GM06990 (cell line): Measurements from ENCODE around the gene CHMP4A.
"Not testable (repeated sequence)": the region's sequence is repeated elsewhere in the genome, so short reads cannot be mapped to it uniquely, and the experiment has no call there.

Experiments used
- DNase-seq: peaks from one replicate; pipeline ENCODE4 v3.0.0-alpha.2; 2011; ENCODE audit not compliant: insufficient read length; ENCODE audit errors: extremely low read depth
- H3K27me3 ChIP-seq: replicated peaks from 2 replicates; pipeline ENCODE4 v1.6.0; 2011; ENCODE audit warnings: low read length; ENCODE audit not compliant: control insufficient read depth, insufficient read depth
- H3K36me3 ChIP-seq: 2 replicates; pipeline ENCODE4 v1.5.1; 2011; ENCODE audit warnings: low read length; ENCODE audit not compliant: control insufficient read depth, insufficient read depth
- H3K4me3 ChIP-seq: replicated peaks from 2 replicates; pipeline ENCODE4 v1.5.1; 2011; ENCODE audit warnings: low read depth, mild to moderate bottlenecking, control low read depth, low read length
- CTCF ChIP-seq: IDR thresholded peaks from 2 replicates; pipeline ENCODE4 v1.5.1; 2011; ENCODE audit warnings: low read length, control low read depth, mild to moderate bottlenecking, inconsistent platforms; ENCODE audit not compliant: insufficient read depth, poor library complexity, severe bottlenecking

The CHMP4A gene

GRCh38 chr14:24250354-24250753 lies 37.1 kb upstream of the CHMP4A start:
- H3K4me3 ChIP-seq, result no peak overlapping the region
- H3K27me3 ChIP-seq, result no peaks in the 10 kb centered on the region
- no peak for TF ChIP-seq CTCF
- no peak for DNase-seq
- peaks cover 10% of the 10 kb centered on the region for H3K36me3 ChIP-seq

- TF ChIP-seq CTCF, result no peak
- peaks cover 1% of the 10 kb centered on the region for H3K36me3 ChIP-seq
- H3K4me3 ChIP-seq, result no peak overlapping the region
- no peaks in the 10 kb centered on the region for H3K27me3 ChIP-seq
- DNase-seq, result no peak
These were observed 36.1 kb upstream of the CHMP4A start for GRCh38 chr14:24249230-24250021.

- TF ChIP-seq CTCF, result no peak
- no peak for DNase-seq
- Histone ChIP-seq H3K36me3 (no peaks in the 10 kb centered on the region; the same call in 1 of the 2 replicates), H3K4me3 (no peak overlapping the region), H3K27me3 (no peaks in the 10 kb centered on the region)
These were observed 34.1 kb upstream of the CHMP4A start for GRCh38 chr14:24247422-24247821.

GRCh38 chr14:24246765-24247212 lies 33.5 kb upstream of the CHMP4A start:
- H3K27me3 ChIP-seq, result no peaks in the 10 kb centered on the region
- no peak overlapping the region for H3K4me3 ChIP-seq
- no peak for TF ChIP-seq CTCF
- DNase-seq, result peak; percentile 42
- H3K36me3 ChIP-seq, result no peaks in the 10 kb centered on the region

- not testable (repeated sequence) for H3K36me3 ChIP-seq, H3K4me3 ChIP-seq, H3K27me3 ChIP-seq, DNase-seq
These were observed 32.1 kb upstream of the CHMP4A start for GRCh38 chr14:24245350-24245749.

- peaks cover 21% of the 10 kb centered on the region for H3K36me3 ChIP-seq
- peak overlapping the region; percentile 73 for H3K4me3 ChIP-seq
- H3K27me3 ChIP-seq, result no peaks in the 10 kb centered on the region
- TF ChIP-seq CTCF, result no peak
- DNase-seq, result peak; percentile 52
These were observed 30.1 kb upstream of the CHMP4A start for GRCh38 chr14:24243336-24243836.
